CD4-positive, alpha-beta T cell treated with Interleukin-17A for 4 hours (primary cell): Measurements from ENCODE around the gene MEGF6.

Experiments used
- DNase-seq: peaks from one replicate; pipeline ENCODE4 v3.0.0-alpha.2; 2020; ENCODE audit warnings: mixed read lengths

Gene MEGF6

DNA sequence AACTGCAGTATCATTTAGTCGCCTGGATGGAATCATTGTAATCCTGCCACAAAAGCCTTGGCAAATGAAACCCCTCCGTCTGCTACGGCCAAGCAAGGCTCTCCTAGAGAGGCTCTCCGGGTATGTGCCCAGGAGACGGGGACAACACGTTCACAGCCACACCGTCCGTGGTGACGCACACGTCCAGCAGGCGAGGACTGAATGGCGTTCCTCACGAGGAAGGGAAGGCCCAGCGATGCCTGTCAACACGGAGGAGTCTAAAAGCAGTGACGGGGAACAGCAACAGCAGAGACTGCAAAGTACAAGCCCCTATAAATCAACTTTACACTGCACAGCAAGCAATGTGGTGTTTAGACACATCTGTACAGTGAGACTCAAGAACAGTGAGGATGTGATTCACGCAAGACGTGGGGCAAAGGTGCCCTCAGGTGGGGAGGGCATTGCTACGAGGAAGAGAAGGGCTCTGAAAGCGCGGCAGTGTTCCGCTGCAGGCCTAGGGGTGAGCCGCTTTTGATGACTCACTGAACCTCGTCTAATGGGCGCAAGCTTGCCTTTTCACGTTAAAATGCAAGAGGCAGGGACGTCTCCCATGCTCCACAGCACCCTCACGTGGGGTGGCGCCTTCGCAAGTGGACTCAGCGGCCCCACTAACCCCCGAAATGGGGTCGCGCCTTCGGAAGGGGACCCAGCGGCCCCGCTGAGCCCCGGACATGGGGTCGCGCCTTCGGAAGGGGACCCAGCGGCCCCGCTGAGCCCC, 31.8 kb upstream of the MEGF6 start:
- DNase-seq, result no peak

DNA sequence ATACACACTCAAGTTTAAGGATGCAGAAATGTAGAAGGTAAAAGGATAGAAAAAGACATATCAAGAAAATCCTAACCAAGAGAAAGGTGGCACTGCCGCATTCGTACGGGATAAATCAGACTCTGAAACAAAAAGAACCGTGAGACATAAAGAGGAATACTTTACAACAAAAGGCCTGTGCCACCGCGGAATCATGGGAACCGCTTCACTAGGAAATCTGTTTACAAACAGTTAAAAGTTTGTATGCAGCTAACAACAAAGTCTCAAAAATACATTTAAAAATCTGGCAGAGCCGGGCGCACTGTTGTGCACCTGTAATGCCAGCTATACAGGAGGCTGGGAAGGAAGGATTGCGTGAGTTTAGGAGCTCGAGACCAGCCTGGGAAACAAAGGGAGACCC, 30.5 kb upstream of the MEGF6 start:
- no peak for DNase-seq

DNA sequence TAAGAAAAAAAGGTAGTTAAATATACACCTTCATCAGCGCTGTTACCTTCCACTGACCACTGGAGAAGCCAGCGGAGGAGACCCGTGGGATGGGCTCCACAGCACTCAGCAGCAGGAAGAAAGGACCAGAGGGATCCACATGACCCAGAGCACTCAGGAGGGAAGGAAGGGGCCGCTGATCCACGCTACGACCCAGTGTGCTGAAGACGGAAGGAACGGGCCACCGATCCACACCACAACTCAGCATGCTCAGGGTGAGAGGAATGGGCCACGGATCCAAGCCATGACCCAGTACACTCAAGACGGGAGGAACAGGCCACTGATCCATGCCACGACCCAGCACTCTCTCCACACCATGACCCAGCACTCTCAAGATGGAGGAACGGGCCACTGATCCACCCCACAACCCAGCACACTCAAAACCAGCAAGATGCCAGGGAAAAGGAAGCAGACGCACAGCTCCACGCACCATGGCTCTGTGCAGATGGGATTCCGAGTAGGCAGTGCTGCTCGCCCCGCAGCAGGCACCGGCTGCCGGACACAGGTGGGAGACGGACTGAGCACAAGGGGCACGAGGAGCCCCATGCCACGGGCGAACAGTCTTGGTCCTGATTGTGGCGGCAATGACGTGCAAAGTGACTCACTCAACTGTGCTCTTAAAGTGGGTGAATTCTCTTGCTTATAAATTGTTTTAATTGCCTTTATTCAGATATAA, 29.9 kb upstream of the MEGF6 start:
- DNase-seq, result no peak

DNA sequence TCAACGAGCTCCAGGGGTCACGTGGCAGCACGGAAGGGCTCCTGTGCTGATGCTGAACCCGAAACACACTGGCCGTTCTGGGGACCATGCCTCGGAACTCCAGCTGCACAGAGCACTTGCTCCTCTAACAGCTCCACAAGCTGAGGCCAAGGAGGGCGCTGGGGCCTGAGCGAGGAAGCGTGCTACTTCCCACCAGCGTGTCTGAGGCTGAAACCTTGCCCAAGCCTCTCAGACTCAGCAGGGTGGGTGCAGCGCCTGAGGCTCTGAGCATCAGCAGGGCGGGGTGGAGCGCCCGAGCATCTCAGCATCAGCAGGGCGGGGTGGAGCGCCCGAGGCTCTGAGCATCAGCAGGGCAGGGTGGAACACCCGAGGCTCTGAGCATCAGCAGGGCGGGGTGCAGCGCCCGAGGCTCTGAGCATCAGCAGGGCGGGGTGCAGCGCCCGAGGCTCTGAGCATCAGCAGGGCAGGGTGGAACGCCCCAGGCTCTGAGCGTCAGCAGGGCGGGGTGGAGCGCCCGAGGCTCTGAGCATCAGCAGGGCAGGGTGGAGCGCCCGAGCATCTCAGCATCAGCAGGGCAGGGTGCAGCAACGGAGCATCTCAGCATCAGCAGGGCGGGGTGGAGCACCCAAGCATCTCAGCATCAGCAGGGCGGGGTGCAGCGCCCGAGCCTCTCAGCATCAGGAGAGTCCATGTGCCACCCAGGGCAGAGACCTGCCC, 29.0 kb upstream of the MEGF6 start:
- no peak for DNase-seq

DNA sequence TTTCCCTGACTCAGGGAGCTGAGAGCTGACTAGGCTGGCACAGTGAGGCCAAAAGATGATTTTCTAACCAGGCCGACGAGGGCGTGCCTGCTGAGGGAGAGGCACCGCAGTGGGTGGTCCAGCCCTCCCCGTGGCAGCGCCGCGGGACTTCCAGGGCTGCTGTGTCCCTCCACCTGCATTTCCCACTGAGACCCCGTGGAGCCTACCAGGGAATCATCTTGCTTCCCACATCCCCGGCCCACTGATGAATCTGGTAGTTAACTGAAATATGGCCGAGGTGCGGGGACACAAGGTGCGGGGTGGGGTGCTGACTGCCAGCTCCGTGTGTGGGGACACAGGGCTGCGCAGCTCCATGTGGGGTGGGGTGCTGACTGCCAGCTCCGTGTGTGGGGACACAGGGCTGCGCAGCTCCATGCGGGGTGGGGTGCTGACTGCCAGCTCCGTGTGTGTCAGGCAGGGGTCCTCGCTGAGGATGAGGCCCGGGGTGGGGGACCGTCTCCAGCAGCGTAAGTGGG, 28.1 kb upstream of the MEGF6 start:
- no peak for DNase-seq

DNA sequence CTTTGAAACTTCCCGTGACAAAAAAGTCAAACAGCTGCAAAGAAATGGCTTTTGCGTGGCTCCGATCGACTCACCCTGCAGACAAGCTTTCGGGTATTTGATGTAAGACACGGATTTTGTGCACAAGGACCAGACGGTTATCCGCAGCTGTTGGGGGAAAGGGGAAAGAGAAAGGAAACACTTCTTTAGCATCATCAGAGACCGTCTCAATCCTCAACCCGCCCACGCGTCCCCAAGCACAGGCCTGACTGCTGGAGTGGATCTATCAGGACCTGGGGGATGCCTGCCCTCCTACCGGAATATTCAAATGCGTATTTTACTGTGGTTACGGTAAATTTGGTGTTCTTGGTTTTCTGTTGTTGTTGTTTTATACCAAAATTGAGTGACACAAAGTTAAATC, 27.4 kb upstream of the MEGF6 start:
- DNase-seq, result no peak

DNA sequence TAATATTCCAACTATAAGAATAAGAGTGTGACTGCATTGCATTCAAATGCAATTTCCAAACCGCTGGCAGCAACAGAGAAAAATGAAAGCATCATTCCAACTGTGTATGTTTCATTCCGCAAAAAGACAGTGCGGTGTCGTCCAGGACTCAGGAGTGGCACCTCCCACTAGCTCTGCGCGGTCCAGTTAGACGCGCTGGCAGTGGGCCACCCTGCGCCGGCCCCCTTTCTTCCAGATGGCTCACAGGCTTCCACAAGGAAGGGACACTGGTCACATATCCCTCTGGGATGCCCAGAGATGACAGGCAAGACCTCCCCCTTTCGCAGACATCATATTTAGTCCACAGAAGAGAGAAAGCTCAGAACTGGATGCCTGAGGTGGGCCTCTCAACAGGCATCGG, 26.7 kb upstream of the MEGF6 start:
- no peak for DNase-seq

DNA sequence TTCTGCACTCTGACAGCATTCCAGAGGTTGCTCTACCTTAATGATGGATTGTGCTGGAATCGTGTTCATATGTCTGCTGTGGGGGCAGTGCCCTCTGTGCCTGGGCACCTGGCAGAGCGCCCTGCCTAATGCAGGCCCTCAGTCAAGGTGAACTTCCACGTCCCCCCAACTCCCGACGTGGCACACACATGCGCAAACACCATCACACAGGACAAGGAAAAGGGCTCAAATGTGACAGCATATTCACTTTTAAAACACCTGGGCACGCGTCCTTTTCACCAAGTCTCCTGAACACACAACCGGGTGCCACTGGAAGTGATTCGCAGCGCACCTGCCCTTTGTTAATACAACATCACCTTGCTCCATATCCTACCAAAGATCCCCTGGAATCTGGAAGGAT, 25.2 kb upstream of the MEGF6 start:
- DNase-seq, result no peak

DNA sequence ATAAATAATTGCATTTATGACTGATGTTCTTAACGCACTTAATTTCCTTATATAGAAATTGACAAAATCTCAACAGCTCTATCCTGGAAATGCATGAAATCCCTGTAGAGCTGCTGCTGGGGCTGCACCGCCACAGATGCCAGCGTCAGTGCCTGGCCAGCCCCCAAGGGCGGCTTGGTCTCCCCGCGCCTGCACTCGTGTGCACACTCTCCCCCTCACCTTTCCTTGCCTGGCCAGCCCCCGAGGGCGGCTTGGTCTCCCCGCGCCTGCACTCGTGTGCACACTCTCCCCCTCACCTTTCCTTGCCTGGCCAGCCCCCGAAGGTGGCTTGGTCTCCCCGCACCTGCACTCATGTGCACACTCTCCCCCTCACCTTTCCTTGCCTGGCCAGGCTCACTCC, 24.8 kb upstream of the MEGF6 start:
- no peak for DNase-seq

DNA sequence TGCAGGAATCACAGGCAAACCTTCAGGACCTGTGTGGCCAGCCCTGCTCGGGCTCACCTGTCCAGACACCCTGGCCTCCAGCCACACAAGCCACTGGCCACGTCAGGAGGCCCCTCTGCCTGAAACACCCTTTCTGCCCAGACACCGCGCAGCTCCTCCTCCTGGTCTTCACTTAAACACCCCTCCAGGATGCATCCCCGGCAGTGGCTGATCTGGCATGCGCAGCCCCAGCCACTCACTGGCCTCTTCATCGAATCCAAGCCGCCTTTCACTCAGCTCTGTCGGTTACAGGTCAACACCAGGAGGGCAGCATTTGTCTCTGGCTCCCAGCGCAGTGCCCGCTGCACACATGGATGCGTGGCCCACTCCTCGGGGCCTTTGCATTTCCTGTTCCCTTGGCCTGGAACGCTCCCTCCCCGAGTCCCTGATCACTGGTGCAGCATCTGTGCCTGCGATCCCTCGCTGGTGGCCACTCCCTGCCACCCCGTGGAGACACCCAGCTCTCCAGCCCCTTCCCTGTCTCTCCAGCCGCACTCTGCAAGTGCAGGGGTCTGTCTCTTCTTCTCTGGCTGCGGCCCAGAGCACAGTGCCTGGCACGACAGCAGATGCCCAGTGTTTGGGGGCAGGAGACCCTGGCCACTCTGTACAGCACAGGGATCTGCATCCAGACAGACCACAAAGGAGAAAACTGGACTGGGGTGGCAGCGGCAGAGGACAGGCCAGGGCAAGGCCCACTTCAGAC, 22.9 kb upstream of the MEGF6 start:
- no peak for DNase-seq

DNA sequence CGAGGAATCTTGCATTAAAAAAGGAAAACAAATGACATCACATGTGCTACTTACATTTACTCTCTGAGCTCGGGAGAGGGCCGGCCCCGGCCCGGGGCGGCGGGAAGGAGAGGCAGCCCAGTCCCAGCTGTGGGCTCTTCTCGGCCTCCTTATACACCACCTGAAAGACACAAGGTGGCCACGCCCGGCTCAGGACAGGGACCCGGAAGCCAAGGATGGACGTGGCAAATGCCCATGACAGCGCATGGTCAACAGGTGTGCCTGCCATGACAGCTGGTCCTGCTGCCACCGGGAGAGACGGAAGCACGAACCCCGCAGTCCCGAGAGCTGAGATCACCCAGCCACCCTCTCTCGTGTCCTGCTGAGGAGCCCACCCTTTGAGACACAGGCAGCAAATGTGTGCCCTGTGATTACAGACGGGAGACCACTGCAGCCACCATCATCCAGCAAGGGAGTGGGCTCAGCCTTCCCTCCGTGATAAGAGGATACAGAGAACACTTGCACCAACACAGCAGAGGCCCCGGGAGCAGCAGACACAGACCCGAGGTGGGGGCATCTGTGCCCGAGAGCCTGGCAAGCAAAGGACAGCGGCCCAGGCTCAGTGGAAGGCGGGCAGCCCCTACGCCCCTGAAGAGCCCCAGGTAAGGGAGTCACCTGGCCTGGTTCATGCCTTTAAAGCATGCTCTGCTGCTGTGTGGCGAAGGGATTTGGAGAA, 22.2 kb upstream of the MEGF6 start:
- DNase-seq, result no peak

DNA sequence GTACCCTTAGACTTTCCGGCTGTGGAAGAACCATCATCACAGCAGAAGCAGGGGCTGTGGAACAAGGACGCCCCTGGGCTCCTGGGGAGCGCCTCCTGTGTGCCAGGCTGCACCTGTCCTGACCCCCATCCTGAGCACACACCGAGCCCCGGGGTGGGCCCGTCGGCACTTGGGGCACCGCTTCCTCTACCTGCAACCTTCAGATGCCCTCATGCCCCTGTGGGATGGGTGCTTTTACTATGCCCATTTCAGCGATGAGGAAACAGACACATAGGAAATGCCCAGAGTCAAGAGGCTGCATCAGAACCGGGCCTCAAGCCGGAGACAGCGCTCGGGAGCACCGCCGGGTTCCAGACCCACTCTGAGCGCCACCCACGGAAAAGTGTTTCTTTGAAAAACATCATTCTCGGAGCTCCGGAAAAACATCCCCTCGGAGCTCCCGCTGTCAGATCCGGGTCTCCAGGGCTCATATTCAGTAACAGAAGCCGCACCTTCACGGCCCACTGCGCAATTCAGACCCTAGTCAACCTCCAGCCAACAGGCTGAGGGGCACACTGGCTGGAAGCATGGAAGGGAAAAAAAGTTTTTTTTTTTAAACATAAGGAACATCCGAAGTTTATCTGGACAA, 21.5 kb upstream of the MEGF6 start:
- no peak for DNase-seq

DNA sequence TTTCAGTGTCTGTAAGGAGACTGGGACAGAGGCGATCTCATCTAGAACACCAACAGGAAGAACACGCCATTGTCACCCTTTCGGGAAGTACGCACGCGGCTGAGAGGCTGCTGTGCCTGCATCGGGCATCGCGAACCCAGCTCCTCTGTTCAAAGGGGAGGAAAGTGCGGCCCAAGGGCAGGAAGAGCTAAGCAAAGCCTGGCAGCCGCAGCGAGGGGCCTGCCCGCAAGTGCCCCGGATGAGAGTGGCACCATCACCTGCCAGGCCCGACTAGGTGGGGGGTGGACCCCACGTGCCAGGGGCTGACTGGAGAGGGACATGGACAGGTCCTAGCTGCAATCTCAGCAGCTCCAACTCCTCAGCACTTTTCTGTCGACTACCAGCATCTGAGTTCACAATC, 21.0 kb upstream of the MEGF6 start:
- no peak for DNase-seq

DNA sequence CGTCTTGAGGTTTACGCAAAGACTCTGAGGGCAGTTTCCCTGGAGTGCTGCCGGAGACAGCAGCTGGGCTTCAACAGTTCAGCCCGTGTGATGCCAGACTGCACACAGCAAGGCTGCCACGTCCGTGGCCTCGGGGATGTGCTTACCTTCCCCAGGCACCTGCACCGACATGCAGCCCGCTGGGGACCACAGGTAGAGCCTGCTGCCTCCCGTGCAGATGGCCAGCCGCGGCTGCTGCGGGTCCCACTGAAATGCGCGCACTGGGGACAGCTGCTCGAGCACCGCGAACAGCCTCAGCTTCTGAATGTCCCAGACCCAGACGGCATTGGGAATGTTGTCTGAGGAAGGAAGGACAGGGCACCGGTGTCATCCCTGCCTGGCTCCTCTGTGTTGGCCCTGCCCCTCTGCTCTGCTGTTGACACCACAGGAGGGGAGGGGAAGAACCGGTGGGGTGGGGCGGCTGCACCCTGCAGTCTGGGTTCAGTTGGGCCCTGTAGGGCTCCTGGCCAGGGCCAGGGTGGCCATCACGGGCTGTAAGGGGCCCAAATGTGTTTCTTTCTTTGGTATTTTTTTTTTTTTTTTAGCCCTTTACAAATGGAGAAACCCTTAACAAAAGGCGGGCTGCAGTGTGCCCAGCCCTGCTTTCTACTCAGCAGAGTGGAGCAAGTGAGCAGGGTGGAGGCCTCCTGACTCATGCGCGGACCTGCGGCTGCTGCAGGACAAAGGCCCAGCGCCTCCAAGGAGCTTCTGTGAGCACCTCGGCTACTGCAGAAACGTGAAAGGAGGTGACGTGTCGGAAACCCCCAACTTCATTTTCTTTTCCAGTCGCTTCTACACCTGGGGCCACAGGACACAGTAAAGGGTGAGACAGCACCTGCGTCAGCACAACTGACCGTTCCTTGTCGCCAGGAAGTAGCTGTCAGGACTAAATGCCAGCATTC, 20.3 kb upstream of the MEGF6 start:
- no peak for DNase-seq

DNA sequence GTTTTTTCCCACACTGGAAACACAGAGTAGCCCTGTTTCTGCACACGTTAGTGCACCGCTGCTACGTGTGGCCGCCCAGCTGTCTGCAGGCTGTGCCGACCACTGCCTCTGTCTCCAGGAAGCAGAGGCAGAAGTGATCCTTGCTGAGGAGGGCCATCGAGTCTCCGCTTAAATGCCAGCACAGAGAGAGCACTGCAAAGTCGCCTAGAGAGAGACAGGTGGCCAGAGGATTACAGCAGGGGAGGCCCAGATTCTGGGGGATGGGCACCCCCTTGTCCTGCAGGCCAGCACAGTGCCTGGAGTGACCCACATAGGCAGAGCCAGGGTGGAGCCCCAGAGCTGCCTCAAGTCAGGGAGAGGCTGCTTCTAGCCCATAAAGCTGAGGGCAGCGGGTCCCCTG, 19.6 kb upstream of the MEGF6 start:
- no peak for DNase-seq

DNA sequence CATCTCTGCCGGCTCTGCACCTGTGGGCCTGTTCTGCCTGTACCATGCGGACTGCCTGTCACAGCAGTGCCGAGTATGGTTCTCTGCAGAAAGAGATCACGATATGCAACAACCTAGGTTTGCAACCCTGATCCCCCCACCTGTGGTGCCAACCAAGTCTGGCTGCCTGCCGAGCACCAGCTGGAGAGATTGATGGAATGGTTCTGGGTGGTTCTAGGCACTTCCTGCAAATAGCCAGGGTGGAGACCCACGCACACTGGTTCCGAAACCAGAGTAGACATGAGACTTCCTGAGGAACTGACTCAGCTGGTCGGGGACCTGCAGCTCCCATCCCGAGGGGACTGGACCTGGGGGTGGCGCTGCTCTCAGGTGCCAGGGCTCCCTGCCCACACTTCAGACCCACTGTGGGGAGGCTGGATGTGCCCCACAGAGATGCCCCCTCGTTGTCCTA, 18.9 kb upstream of the MEGF6 start:
- no peak for DNase-seq

DNA sequence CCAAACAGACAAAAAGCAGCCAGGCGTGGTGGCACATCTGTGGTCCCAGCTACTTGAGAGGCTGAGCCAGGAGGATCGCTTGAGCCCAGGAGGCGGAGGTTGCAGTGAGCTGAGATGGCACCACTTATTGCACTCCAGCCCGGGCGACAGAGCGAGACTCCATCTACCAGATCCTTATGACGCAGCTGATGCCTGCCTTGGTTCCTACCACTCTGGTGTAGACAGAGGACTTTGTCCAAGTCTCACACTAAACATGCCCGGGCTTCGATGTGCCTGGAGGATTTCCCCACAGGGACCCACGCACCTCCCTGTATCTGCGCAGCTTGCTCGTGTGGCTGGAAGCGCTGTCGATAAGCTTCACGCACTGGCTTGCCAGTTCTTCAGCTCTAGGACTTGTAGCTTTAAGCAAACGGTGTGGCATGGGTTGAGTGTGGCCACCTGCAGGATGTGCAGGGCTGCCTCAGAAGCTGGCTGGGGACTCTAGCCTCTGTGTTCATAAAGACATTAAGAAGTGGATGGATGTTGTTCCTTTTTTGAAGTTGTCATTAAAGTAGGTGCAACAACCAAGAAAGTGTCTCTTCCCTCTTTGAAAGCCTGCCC, 18.4 kb upstream of the MEGF6 start:
- DNase-seq, result no peak

DNA sequence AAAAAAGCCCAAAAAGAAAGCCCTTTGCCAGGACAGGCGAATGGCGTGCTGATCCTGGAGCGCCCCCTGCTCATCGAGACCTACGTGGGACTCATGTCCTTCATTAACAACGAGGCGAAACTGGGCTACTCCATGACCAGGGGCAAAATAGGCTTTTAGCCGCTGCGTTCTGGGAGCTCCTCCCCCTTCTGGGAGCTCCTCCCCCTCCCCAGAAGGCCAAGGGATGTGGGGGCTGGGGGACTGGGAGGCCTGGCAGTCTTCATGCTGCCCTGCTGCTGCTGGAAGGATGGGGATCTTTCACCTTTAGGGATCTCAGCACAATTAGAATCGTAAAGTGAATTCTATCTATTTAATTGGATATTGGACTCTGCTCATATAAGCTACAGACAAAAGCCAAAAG, 17.1 kb upstream of the MEGF6 start:
- no peak for DNase-seq

DNA sequence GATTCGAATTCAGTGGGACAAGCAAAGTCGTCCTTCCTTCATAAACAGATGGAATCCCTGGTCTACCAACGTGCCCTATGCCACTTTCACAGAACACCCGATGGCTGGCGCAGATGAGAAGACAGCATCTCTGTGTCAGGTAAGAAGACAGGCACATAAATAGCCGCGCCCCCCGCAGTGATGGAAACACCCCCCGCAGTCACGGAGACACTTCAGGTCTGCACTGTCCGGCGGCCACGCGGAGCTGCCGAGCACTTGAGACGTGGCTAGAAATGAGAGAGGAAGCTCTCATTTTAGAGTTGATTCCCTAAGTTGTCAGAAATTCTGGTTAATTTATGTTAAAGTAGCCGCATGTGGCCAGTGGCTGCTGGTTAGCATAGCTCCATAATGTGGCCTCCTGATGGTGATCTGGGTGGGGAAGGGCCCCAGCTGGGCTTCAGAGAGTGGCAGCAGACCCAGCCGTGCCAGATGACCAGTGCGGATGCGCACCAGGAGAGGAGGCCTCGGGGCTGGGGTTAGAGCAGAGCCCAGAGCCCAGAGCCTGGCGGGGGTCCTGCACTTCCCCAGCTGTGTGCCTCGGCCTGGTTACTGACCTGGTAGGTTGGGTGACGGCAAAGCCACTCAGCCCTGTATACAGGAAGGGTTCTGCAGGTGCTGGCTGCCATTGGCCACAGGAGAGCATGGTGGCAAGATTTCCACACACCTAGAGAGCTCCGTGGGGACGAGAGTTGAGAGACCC, 16.4 kb upstream of the MEGF6 start:
- no peak for DNase-seq

DNA sequence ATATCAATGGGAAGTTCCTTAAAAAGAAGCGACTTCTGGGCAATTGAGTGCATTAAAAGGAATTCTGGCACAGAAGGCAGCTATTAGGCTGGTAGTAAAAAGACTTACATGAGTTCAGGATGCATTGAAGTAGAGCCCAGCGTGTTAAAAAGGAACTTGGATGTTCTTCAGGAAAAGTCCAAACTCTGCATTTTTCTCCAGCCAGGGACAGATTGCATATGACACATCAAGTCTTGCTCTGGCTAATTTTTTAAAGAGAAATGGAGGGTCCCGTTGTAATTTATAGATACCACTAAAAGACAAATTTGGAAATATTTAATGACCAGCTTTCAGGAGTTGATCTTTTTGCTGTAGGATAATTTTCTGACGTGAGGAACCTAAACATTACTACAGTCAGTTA, 14.7 kb upstream of the MEGF6 start:
- no peak for DNase-seq
